OCI-LY1 (cell line): ENCODE results near the gene SPATA32.

Source experiments
- EZH2 ChIP-seq: fragments of 200-600 bp; sonication (generic), shearing (Covaris generic); IDR thresholded peaks from 2 replicates; pipeline ENCODE4 v1.8.0; 2017; ENCODE audit warnings: borderline replicate concordance, mixed run types, mild to moderate bottlenecking, antibody characterized with exemption, low read length, moderate library complexity, mixed read lengths
- TF ChIP-seq, protein P1 (sequence below): fragments of 200-600 bp; sonication (generic), shearing (Covaris generic); IDR thresholded peaks from 2 replicates; pipeline ENCODE4 v1.5.1; 2017; ENCODE audit warnings: mild to moderate bottlenecking, antibody characterized with exemption, low read length, moderate library complexity, mixed read lengths

DNA sequence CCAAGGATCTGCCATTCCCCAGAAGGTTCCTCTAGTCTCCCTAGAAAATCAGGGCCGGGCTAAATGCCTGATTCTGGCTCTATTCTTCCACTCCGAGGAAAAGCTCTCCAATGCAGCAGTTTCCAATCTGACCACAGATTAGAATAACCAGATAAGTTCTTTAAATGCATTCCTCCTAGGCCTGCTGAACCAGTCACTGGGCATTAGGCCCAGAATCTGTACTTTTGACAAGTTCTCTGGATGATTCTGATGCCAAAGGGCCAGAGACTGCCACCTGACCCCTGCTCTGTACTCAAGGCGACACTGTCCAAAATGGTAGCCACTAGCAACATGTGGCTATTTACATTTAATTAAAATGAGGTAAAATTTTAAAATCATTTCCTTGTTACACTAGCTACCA lies 32.6 kb upstream of the SPATA32 start:
- TF ChIP-seq, protein P1, sequence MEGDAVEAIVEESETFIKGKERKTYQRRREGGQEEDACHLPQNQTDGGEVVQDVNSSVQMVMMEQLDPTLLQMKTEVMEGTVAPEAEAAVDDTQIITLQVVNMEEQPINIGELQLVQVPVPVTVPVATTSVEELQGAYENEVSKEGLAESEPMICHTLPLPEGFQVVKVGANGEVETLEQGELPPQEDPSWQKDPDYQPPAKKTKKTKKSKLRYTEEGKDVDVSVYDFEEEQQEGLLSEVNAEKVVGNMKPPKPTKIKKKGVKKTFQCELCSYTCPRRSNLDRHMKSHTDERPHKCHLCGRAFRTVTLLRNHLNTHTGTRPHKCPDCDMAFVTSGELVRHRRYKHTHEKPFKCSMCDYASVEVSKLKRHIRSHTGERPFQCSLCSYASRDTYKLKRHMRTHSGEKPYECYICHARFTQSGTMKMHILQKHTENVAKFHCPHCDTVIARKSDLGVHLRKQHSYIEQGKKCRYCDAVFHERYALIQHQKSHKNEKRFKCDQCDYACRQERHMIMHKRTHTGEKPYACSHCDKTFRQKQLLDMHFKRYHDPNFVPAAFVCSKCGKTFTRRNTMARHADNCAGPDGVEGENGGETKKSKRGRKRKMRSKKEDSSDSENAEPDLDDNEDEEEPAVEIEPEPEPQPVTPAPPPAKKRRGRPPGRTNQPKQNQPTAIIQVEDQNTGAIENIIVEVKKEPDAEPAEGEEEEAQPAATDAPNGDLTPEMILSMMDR, result no peak
- no peak for TF ChIP-seq EZH2
